ENCODE results near the gene GPR55. TPM values are rescaled to one million over a fixed set of nuclear protein-coding genes. Genes with fewer than 3 reads are reported as not detected.
"Not testable (repeated sequence)": the region's sequence is repeated elsewhere in the genome, so short reads cannot be mapped to it uniquely, and the experiment has no call there.

The GPR55 gene
- 0.81 TPM for total RNA-seq

GRCh38 chr2:230924470-230925341 lies at the start of gene GPR55:
Gene GPR55, minus strand, starts transcription at chr2:230925242. Its CDS starts 14,280 bp downstream, at chr2:230910962.
- DNase-seq (ENCODE audit: low read depth in 2 of 3, low spot score in 2 of 3), result peak; percentile 19 to 61 (median 26)

GRCh38 chr2:230974096-230974913 lies 49.3 kb upstream of the GPR55 start:
- DNase-seq (ENCODE audit: low read depth in 2 of 3, low spot score in 2 of 3), result peak; percentile 49 to 55 (median 54)

DNA sequence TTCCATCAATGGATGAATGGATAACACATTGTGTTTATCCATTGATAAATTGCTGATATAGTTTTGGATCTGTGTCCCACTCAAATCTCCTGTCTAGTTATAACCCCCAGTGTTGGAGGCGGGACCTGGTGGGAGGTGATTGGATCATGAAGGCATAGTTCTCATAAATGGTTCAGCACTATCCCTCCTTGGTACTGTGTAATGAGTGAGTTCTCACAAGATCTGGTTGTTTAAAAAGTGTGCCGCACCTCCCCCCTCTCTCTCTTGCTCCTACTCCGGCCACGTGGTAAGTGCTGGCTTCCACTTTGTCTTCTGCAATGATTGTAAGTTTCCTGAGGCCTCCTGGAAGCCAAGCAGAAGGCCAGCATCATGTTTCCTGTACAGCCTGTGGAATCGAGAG lies 47.0 kb upstream of the GPR55 start:
- DNase-seq (ENCODE audit: low read depth in 2 of 3, low spot score in 2 of 3), result no peak

GRCh38 chr2:230969659-230970015 lies 44.6 kb upstream of the GPR55 start:
- DNase-seq (ENCODE audit: low read depth in 2 of 3, low spot score in 2 of 3), result no peak

DNA sequence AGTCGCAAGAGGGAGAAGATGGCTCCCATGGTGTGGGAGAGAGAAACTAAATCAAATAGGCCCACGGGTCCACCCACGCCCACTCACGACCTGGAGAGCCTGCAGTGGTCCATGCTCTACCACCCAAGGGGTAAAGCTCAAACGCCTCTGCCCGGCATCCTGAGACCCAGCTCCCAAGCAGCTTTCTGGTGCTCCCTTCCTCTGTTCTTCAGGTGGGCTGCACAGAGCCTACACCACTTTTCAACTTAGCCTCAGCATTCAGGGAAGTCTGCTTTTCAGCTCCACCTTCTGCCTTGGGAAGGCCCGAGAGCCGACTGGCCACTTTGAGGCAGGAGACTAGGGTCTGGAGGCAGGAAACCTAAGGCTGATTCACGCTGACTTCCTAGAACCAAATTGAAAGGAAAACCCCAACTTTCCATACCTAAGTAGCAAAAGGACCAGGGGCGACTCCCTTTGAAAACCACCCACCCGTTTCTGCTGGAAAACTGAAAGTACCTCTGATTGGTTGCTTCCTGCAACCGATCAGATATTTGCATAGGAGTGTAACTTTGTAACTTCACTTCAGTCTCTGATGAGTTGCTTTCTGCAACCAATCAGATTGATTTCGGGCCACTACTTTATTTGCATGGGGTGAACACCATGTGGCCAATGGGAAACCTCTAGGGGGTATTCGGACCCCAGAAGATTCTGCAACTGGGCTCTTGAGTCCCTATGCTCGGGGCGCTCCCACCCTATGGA lies 44.0 kb upstream of the GPR55 start:
- DNase-seq (ENCODE audit: low read depth in 2 of 3, low spot score in 2 of 3), result no peak

DNA sequence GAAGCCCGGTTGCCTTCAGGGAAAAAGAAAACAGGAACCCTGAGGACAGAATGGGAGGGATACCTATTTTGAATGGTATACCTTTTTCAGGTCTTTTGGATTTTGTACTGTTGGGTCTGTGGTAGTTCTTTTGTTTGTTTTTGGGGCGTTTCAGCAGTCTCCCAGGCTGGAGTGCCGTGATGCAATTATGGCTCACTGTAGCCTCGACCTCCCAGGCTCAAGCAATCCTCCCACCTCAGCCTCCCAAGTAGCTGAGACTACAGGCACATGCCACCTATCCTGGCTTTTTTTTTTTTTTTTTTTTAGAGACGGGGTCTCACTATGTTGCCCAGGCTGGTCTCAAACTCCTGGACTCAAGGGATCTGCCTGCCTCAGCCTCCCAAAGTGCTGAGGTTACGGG lies 43.3 kb upstream of the GPR55 start:
- not testable (repeated sequence) for DNase-seq (ENCODE audit: low read depth in 2 of 3, low spot score in 2 of 3)

- no peak for DNase-seq (ENCODE audit: low read depth in 2 of 3, low spot score in 2 of 3)
These were observed 42.1 kb upstream of the GPR55 start for GRCh38 chr2:230967113-230967512.

- no peak for DNase-seq (ENCODE audit: low read depth in 2 of 3, low spot score in 2 of 3)
These were observed 39.2 kb upstream of the GPR55 start for GRCh38 chr2:230964136-230964730.

GRCh38 chr2:230961091-230961491 lies 36.0 kb upstream of the GPR55 start:
- no peak for DNase-seq (ENCODE audit: low read depth in 2 of 3, low spot score in 2 of 3)

DNA sequence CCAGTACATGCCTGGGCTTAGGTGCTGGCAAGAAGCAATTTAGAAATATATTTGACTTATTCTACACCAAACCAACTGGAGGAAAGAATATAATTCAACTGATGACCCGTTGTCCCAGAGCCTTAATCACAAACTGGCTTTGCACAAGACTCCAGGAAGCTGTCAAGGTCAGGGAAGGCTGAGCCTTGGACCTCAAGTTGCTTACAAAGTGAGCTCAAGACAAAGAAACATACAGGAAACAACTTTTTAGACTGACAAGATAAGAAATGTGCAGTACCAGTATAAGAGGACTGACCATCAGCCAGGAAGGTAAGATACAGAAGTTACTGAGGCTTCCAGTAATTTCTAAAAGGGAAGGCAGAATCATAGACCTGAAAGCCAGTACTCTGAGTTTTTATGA lies 35.0 kb upstream of the GPR55 start:
- DNase-seq (ENCODE audit: low read depth in 2 of 3, low spot score in 2 of 3), result no peak

DNA sequence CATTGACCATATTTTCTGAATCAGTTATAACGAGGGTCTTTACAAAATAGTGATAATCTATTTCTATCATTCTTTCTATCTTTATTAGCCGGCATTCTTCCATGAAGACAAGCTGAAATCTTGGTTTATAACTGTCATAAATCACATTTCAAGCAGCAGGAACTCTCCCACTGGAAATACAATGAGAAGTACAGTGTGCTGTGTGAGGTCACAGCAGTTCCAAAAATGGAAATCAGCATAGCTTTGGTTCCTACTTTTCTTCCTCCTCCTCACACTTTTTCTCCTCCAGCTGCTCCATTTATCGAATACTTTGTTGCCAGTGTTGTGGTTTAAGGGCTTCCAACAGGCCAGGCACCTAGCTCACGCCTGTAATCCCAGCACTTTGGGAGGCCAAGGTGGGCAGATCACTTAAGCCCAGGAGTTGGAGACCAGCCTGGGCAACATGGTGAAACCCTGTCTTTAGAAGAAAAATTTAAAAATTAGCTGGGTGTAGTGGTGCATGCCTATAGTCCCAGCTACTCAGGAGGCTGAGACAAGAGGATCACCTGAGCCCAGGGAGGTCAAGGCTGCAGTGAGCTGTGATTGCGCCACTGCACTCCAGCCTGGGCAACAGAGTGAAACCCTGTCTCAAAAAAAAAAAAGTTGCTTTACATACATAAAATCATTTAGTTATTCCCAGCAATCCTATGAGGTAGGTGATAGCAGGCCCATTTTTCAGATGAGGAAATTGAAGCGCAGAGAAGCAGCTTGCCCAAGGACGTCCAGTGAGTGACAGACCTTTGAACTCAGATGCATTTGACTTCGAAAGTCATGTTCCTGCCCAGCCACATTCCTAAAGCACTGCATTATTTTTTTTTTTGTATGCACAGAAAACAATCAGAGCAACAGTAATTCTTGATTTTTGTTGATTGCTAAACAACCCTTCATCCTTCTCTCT lies 34.0 kb upstream of the GPR55 start:
- no peak for DNase-seq (ENCODE audit: low read depth in 2 of 3, low spot score in 2 of 3)

DNA sequence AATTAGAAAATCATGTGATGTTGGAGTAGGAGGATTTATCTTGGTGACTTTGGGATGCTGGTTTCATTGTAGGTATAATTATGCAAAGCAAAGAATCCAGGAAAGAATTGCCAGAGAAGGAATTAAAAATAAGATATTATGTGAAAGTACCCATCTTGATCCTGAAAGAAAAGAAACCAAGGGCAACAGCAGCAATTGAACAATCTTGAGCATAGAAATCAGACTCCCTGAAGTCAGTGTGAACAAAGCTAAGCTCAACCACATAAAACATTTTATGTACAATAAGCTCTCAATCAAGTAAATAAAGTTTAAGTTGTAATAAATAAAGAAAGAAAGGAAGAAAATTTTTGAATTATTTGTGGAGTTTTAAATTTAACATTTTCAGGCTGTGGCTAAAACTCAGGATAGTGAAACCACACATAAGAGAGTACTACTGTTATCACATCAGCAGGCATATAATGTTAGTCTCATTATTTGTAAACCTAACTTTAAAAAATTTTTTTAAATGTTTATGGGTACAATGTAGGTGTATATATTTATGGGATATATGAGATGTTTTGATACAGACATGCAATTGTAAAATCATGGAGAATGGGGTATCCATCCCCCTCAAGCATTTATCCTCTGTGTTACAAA lies 32.8 kb upstream of the GPR55 start:
- DNase-seq (ENCODE audit: low read depth in 2 of 3, low spot score in 2 of 3), result no peak

DNA sequence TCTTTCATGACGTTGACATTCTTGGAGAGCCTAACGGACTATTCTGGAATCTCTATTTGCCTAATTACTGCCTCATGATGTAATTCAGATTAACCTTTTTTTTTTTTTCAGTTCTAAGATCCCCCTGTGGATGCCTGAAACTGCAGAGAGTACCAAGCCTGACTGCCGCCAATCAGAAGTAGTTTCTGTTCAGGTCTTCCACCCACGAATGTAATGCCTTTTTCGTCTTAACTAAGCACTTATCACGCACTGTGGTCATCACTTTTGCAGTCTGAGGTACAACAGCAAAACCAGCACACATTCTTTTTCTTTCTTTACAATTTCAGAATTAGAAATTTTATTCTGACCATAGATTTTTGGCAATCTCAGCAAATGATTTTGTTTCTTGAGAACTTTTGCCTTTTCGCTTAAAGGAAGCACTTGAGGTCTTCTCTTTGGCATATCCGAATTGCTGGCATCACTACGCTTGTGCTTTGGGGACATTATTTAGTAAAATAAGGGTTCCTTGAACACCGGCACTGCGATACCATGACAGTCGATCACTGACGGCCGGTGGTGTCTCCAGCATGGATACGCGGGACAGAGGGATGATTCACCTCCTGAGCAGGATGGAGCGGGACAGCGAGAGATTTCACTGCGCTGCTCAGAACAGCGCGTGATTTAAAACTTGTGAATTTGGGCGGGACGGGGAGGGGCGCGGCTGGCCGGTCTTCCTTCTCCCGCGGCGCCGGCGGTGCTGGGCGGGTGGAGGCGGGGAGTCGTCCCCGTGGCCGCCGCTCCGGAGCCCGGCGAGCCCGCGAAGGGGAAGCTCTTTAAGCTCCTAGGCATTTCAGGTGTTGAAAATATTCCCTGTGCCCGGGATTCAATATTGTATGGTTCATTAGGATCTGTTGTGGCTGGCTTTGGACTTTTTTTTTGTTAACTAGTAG lies 32.0 kb upstream of the GPR55 start:
- no peak for DNase-seq (ENCODE audit: low read depth in 2 of 3, low spot score in 2 of 3)

GRCh38 chr2:230955163-230955737 lies 30.2 kb upstream of the GPR55 start:
- DNase-seq (ENCODE audit: low read depth in 2 of 3, low spot score in 2 of 3), result no peak

DNA sequence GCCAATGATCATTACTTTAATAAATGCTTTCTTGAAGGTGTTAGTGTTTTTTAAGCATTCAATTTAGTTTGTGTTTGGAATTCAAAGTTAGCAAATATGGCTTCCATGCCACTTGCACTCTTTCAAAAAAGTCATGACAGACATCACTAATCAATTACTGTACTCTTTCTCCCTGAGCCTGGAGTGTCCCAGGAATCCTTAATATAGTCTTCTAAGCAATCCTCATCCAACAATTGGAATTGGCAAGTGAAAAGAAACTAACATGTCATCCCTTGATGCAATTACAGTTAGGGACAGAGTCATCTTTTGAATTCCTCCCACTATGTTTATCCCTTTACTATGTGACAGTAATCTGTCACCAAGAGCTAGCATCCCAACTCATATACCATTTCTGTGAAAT lies 29.7 kb upstream of the GPR55 start:
- no peak for DNase-seq (ENCODE audit: low read depth in 2 of 3, low spot score in 2 of 3)

- peak in 1 of 3 donors; percentile 54 for DNase-seq (ENCODE audit: low read depth in 2 of 3, low spot score in 2 of 3)
These were observed 28.8 kb upstream of the GPR55 start for GRCh38 chr2:230953845-230954244.

DNA sequence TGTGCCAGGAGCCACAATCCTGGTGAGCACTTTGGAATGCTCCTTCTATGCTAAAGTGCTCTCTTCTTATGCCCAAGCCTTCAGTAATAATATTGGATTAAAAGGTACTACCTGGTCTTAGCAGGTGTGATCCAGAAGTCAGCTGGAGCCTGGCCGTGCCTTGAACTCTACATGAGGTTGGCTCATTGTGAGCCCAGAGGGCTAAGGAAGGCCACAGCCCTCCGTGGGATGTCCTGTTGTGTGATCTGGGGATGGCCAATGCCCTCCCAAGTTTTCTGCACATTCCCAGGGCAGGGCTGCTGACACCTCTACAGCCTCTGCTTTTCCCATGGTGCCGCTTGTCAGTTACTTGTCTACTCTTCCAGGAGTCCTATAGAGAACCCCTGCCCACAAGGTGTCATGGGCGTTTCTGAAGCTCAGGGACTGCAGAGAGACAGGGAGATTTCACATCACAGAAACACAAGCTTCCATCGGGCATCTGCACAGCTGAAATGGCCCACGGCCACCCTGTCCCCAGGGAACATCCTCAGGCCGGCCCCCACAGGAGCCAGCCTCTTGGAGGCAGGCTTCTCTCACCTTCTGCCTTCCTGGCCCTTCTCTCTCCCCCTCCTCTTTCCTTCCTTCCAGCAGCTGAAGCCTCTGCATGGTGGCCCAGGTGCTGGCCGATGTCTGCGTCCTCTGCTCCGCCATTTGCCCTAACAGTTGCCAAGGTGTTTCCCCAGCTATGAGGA lies 27.3 kb upstream of the GPR55 start:
- DNase-seq (ENCODE audit: low read depth in 2 of 3, low spot score in 2 of 3), result no peak
